Right atrium auricular region (tissue), 2 donors: ENCODE data around the gene TEAD3. TPM values are rescaled to one million over a fixed set of nuclear protein-coding genes. Genes with fewer than 3 reads are reported as not detected.

Experiments
- DNase-seq: peaks from one replicate; pipeline ENCODE4 v3.0.0-alpha.2; 2019; ENCODE audit warnings: low spot score
- H3K27ac ChIP-seq, 2 donors: fragments of 200-600 bp; sonication (generic); 1 replicate in 1 of 2; 2 replicates in 1 of 2; pipeline ENCODE4 v1.5.1; 2016 to 2019
- H3K27me3 ChIP-seq, 2 donors: fragments of 200-600 bp; sonication (generic); one replicate each; pipeline versions ENCODE4 v1.5.1 to v1.6.0; 2017 to 2019
- H3K36me3 ChIP-seq: fragments of 200-600 bp; sonication (generic); one replicate; pipeline ENCODE4 v1.5.1; 2016
- H3K4me1 ChIP-seq, 2 donors: fragments of 200-600 bp; sonication (generic); one replicate each; pipeline versions ENCODE4 v1.5.1 to v1.6.0; 2017 to 2019
- H3K4me3 ChIP-seq, 2 donors: fragments of 200-600 bp; sonication (generic); 1 replicate in 1 of 2; 2 replicates in 1 of 2; pipeline ENCODE4 v1.5.1; 2017 to 2019; ENCODE audit warnings: mild to moderate bottlenecking in 1 of 2, moderate library complexity in 1 of 2
- H3K9me3 ChIP-seq, 2 donors: fragments of 200-600 bp; sonication (generic); one replicate each; pipeline ENCODE4 v1.5.1; 2019
- total RNA-seq, 2 donors: library from RNA; depleted of rRNA; stranded (reverse); fragments of >200 nt; gene quantifications; one replicate each; pipeline ENCODE4 v1.1.0, GENCODE V29; 2016
- TF ChIP-seq, protein P1 (sequence below), 2 donors: fragments of 200-600 bp; sonication (generic); IDR thresholded peaks; one replicate each; pipeline ENCODE4 v1.5.1; 2019; ENCODE audit warnings: antibody characterized with exemption in 2 of 2

TEAD3 gene
- total RNA-seq, 2 donors from 2014 or later: 19.3 to 37.1 TPM

DNA sequence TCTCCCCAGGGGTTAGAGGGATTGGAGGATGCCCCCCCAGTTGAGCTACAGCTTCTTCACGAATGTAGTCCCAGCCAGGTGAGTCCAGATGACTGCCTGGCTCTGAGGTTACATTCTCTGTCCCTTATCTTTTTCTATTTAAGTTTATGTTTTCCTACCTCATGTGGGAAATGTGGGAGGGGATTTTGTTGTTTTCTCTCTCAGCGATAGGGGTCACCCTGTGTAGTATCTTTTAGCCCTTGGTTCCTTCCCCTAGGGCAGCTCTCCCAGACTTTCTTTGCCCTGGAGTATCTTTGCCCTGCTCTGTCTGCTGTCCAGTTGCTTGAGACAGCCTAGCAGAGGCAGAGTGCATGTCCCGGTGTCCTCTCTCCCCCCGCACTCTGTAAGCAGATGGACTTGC, 39.0 kb downstream of the TEAD3 start:
- Histone ChIP-seq H3K27ac (no peak overlapping the region), H3K36me3 (no peaks in the 10 kb centered on the region), H3K4me3 (no peak overlapping the region), H3K27me3 (no peaks in the 10 kb centered on the region), H3K4me1 (peaks cover 0 to 20% of the 10 kb centered on the region in 2 donors), H3K9me3 (no peaks in the 10 kb centered on the region)
- no peak for DNase-seq
- TF ChIP-seq, protein P1, sequence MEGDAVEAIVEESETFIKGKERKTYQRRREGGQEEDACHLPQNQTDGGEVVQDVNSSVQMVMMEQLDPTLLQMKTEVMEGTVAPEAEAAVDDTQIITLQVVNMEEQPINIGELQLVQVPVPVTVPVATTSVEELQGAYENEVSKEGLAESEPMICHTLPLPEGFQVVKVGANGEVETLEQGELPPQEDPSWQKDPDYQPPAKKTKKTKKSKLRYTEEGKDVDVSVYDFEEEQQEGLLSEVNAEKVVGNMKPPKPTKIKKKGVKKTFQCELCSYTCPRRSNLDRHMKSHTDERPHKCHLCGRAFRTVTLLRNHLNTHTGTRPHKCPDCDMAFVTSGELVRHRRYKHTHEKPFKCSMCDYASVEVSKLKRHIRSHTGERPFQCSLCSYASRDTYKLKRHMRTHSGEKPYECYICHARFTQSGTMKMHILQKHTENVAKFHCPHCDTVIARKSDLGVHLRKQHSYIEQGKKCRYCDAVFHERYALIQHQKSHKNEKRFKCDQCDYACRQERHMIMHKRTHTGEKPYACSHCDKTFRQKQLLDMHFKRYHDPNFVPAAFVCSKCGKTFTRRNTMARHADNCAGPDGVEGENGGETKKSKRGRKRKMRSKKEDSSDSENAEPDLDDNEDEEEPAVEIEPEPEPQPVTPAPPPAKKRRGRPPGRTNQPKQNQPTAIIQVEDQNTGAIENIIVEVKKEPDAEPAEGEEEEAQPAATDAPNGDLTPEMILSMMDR (IDR thresholded peaks at IDR 0.05): no peak

- no peak for DNase-seq
- TF ChIP-seq, protein P1 (IDR thresholded peaks at IDR 0.05): no peak
- H3K4me1 ChIP-seq: peaks cover 0 to 33% of the 10 kb centered on the region in 2 donors
- no peaks in the 10 kb centered on the region for H3K9me3 ChIP-seq
- no peak overlapping the region for H3K4me3 ChIP-seq
- H3K36me3 ChIP-seq: no peaks in the 10 kb centered on the region
- H3K27me3 ChIP-seq: no peaks in the 10 kb centered on the region
- H3K27ac ChIP-seq: peak overlapping the region in 1 of 2 donors; percentile 20
Measured at GRCh38 chr6:35454391-35455110, 42.3 kb downstream of the TEAD3 start.

DNA sequence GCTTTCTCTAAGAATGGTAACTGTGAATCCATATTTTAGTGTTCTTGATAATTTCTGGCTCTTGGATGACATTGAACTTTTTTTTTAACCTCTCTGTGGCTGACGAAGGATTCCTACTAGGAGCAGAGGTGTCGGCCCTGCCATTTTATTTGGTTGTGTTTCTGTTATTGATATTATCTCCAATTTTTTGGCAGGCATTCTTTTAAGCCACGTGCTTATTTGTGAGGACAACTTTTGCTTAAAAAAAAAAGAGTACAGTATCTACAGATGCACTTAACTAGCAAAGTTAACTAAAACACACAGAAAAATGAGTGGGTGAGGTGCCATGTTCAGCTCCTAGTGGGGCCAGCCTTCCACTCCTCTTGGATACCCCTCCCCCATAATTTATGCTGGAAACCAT, 43.6 kb downstream of the TEAD3 start:
- Histone ChIP-seq H3K4me1 (peaks cover 0 to 33% of the 10 kb centered on the region in 2 donors), H3K27me3 (no peaks in the 10 kb centered on the region), H3K27ac (peak overlapping the region in 1 of 2 donors; percentile 76), H3K4me3 (peak overlapping the region in 1 of 2 donors; percentile 63), H3K9me3 (no peaks in the 10 kb centered on the region), H3K36me3 (no peaks in the 10 kb centered on the region)
- DNase-seq: no peak
- TF ChIP-seq, protein P1 (IDR thresholded peaks at IDR 0.05): no peak

DNA sequence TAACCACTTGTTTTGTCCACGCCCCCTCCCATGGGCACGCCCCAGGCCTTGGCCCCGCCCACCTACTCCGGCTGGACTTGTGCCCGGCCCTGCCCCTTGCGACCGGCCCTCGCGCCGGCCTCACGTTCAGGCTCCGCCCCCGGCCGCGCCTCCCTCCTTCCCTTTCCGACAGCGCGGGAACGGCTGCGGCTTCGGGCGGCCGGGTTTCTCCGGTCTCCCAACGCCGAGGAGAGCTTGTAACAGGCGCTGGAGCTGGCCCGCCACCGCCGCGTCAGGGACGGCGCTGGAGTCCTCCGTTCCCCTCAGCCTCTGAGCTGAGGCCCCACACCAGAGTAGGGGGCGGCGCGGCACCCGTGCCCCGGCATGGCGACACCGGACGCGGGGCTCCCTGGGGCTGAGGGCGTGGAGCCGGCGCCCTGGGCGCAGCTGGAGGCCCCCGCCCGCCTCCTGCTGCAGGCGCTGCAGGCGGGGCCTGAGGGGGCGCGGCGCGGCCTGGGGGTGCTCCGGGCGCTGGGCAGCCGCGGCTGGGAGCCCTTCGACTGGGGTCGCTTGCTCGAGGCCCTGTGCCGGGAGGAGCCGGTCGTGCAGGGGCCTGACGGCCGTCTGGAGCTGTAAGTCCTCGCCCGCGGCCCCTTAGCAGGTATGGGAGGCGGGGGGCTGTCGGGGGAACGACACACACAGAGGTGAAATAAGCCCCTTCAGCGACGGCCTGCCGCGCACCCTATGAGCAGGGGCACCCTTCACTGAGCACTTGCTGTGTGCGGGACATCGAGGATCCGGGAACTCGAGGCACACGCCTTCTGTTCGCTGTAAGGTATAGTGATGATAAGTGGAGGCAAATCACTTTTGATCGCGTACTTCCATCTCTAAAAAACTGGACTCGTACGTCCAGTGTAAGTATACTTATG, 44.4 kb downstream of the TEAD3 start, which contains the start of gene FANCE:
FANCE (plus strand) TSS at position 156 of the 908 bp plus-strand sequence; CDS start at position 364, 208 bp downstream.
- Histone ChIP-seq H3K27ac (peak within 1 kb of the TSS; percentile 74 to 76), H3K9me3 (no peaks in the 10 kb centered on the region), H3K4me1 (peaks cover 0 to 33% of the 10 kb centered on the region in 2 donors), H3K36me3 (no peaks in the 10 kb centered on the region), H3K27me3 (no peaks in the 10 kb centered on the region), H3K4me3 (peak within 1 kb of the TSS; percentile 58 to 63)
- TF ChIP-seq, protein P1 (IDR thresholded peaks at IDR 0.05): no peak
- DNase-seq: peak; percentile 96

DNA sequence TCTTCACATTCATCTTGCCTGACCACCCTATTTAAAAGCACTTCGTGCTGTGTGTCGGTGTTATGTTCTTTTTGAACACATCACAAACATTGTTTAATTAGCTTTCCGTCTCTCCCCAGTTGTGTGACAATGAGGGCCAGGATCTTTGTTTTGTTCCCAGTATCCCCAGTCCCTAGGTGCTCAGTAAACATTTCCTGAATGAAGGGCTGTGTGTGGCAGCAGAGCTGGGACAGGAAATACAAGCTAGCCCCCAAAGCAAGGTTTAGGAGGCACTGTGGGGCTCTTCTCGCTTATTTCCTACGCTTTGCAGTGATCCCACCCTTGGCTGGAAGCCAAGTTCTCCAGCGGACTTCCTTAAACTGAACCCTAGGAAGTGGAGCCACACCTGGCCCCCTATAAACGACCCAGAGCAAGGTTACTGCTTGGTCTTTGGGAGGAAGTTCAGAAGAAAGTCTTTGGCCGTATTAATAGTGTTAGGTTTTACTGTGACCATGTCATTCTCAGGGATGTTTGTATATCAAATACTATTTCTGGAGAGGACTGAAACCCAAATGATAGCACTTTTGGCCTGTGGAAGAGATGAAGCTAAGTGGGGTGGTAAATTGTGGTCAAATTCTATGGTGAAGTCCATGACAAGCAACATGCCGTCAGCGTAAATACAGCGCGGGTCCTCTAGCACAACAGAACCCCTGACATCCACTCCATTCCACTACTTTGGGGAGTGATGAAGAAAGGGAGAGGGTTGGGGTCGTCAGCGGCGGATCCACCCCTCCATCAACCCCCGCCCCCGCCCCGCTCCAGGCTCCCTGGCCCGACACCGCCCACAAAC, 45.3 kb downstream of the TEAD3 start:
- TF ChIP-seq, protein P1 (IDR thresholded peaks at IDR 0.05): no peak
- H3K27me3 ChIP-seq: no peaks in the 10 kb centered on the region
- no peaks in the 10 kb centered on the region for H3K36me3 ChIP-seq
- H3K27ac ChIP-seq: peak overlapping the region; percentile 74 to 76
- peaks cover 0 to 33% of the 10 kb centered on the region in 2 donors for H3K4me1 ChIP-seq
- H3K4me3 ChIP-seq: peak overlapping the region; percentile 58 to 63
- no peak for DNase-seq
- no peaks in the 10 kb centered on the region for H3K9me3 ChIP-seq
